Loucy (cell line): ENCODE data around the gene CCL21.

ENCODE experiments used
- CTCF ChIP-seq: fragments of 200-600 bp; sonication (generic); conservative IDR thresholded peaks from 2 replicates; pipeline ENCODE4 v1.5.1; 2014; ENCODE audit warnings: mild to moderate bottlenecking, antibody characterized with exemption, low read length
- EZH2phosphoT487 ChIP-seq: fragments of 200-600 bp; IDR thresholded peaks from 2 replicates; pipeline ENCODE4 v1.6.1; 2018; ENCODE audit warnings: antibody characterized with exemption, mild to moderate bottlenecking, moderate library complexity, borderline replicate concordance

GRCh38 chr9:34707130-34707529 is 2.8 kb downstream of the CCL21 start:
- no peak for TF ChIP-seq CTCF
- TF ChIP-seq EZH2phosphoT487: no peak
